ENCODE data around the gene CCDC158. TPM values are rescaled to one million over a fixed set of nuclear protein-coding genes. Genes with fewer than 3 reads are reported as not detected.
"Not testable (repeated sequence)": the region's sequence is repeated elsewhere in the genome, so short reads cannot be mapped to it uniquely, and the experiment has no call there.

CCDC158 gene
- total RNA-seq, 2 donors from 2014 or later = not detected

DNA sequence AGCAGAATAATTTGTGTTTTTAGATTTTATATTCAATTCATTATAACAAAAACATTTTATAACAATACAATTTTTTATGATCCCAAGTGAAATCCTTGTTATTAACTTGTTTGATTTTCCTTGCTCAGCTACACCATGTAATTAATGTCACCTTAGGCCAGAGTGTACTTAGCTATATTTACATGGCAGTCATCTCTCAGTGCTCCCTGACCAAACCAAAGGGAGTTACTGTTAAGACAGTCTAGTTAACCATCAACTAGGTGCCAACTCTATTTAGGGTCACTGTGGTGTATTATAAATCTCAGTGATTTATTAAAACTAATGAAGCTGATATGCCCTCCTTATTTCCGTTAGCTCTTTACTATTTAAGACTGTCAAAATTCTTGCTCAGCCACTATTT, 44.4 kb downstream of the CCDC158 start:
- Mint-ChIP-seq H3K27me3 (ENCODE audit: low read depth) (no peaks in the 10 kb centered on the region), H3K4me3 (no peak overlapping the region), H3K4me1 (ENCODE audit: low read depth) (no peaks in the 10 kb centered on the region), H3K9me3 (no peaks in the 10 kb centered on the region), H3K36me3 (ENCODE audit: insufficient read depth in 2 of 2) (no peaks in the 10 kb centered on the region), H3K27ac (no peak overlapping the region)
- no peak for DNase-seq
- no peak for ATAC-seq (replicated peaks in 1 of 2)

DNA sequence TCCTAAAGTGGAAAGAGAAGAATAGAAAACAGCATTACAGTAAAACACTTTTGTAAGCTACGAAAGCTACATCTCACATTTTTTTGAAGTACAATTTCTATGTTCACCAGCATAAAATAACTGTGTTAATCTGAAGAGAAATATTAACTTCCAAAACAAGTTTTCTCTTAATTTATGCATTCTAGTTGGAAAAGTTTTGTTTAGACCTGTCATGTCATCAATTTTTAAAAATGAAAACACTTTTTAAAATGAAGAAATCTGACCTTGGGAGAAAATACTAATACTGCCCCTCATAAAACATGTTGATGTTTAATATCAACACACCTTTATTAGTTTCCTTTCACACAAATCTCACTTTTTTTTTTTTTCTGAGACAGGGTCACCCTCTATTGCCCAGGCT, 45.2 kb downstream of the CCDC158 start:
- no peaks in the 10 kb centered on the region for H3K27me3 Mint-ChIP-seq (ENCODE audit: low read depth)
- no peaks in the 10 kb centered on the region for H3K9me3 Mint-ChIP-seq
- no peak overlapping the region for H3K27ac Mint-ChIP-seq
- ATAC-seq (replicated peaks in 1 of 2) = no peak
- no peaks in the 10 kb centered on the region for H3K4me1 Mint-ChIP-seq (ENCODE audit: low read depth)
- no peak overlapping the region for H3K4me3 Mint-ChIP-seq
- H3K36me3 Mint-ChIP-seq (ENCODE audit: insufficient read depth in 2 of 2) = no peaks in the 10 kb centered on the region
- no peak for DNase-seq

DNA sequence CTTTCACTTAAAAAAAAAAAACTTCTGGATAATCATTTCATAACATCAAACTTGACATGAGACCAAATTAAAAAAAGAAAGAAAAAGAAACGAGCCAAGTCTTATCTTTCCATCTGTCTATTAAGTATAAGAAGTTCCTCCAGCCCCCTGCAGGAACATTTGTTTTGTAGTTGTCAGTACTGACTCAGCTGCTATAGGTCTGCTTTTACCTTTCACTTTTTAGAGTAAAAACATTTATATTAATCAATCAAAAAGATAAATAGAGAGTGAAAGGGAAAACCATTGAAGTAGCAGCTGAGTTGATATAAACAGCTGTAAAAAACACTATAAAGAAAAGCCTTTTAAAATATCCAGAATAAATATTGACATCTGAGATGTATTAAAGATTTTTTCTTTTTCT, 46.1 kb downstream of the CCDC158 start:
- Mint-ChIP-seq H3K4me1 (ENCODE audit: low read depth) (no peaks in the 10 kb centered on the region), H3K36me3 (ENCODE audit: insufficient read depth in 2 of 2) (no peaks in the 10 kb centered on the region), H3K4me3 (no peak overlapping the region), H3K27me3 (ENCODE audit: low read depth) (no peaks in the 10 kb centered on the region), H3K9me3 (no peaks in the 10 kb centered on the region), H3K27ac (no peak overlapping the region)
- DNase-seq = no peak
- no peak for ATAC-seq (replicated peaks in 1 of 2)

DNA sequence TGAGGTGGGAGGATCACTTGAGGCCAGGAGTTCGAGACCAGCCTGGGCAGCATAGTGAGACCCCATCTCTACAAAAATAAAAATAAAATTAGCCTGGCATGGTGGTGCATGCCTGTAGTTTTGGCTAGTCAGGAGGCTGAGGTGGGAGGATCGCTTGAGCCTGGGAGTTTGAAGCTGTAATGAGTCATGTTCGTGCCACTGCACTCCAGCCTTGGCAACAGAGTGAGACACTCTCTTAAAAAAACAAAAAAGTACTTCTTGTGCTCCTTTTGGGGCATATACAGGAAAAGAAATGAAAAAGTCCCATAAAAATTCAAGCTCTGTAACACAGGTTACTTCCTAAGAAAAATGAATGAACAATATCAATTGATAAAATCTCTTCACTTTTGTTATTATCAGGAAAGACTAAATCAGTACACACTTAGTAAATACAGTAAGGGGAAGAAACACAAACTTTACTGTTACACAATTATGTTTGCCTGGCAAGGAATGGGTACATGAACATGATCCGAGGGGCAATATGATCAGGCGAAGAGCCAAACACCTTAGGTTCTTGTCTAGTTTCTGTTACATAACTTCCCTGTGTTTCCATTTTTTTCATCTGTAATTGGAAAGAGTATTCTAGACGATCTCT, 46.9 kb downstream of the CCDC158 start:
- Mint-ChIP-seq H3K27ac (no peak overlapping the region), H3K27me3 (ENCODE audit: low read depth) (no peaks in the 10 kb centered on the region), H3K4me1 (ENCODE audit: low read depth) (no peaks in the 10 kb centered on the region), H3K4me3 (no peak overlapping the region), H3K9me3 (no peaks in the 10 kb centered on the region), H3K36me3 (ENCODE audit: insufficient read depth in 2 of 2) (no peaks in the 10 kb centered on the region)
- DNase-seq (no peak), ATAC-seq (replicated peaks in 1 of 2) (no peak)

DNA sequence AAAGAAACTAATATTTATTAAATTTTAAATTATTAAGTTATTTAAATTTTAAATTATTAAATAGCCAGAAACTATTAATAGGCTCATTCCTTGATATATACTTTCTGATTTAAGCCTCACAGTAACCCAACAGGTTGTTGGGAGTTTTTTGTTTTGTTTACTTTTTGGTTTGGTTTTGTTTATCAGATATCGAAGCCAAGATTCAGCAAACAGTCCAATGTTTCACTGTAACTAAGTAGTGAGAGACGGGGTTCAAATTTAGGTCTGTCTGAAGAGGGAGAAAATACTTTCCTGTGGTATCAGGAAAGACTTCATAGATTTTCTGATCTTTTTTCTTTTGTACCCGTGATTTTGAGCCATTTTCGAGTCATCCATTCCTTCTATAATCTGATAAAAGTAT, 54.2 kb downstream of the CCDC158 start:
- Mint-ChIP-seq H3K4me1 (ENCODE audit: low read depth) (peaks cover 12% of the 10 kb centered on the region), H3K27me3 (ENCODE audit: low read depth) (peaks cover 18% of the 10 kb centered on the region), H3K27ac (no peak overlapping the region), H3K4me3 (no peak overlapping the region), H3K9me3 (no peaks in the 10 kb centered on the region), H3K36me3 (ENCODE audit: insufficient read depth in 2 of 2) (no peaks in the 10 kb centered on the region)
- DNase-seq (no peak), ATAC-seq (replicated peaks in 1 of 2) (no peak)

DNA sequence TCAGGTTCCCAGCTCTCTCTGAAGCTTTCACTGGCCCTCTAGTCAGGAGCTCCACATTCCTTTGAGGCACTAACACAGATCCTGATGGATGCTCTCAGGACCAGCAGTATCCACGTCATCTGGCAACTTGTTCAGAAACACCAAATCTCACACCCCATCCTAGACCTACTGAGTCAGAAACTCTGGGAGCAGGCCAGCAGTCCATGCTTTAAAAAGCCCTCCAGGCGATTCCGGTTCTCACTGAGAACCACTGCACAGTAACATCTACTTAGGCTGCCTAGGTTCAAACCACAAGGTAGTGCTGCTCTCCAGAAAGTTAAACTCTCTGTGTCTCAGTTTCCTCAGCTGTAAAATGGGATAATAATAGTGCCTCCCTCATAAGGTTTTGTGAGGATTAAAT, 55.3 kb downstream of the CCDC158 start:
- no peak overlapping the region for H3K27ac Mint-ChIP-seq
- H3K4me1 Mint-ChIP-seq (ENCODE audit: low read depth) = peaks cover 12% of the 10 kb centered on the region
- H3K9me3 Mint-ChIP-seq = peaks cover 2 to 4% of the 10 kb centered on the region in 2 donors
- no peak overlapping the region for H3K4me3 Mint-ChIP-seq
- no peak for ATAC-seq (replicated peaks in 1 of 2)
- peaks cover 18% of the 10 kb centered on the region for H3K27me3 Mint-ChIP-seq (ENCODE audit: low read depth)
- no peak for DNase-seq
- H3K36me3 Mint-ChIP-seq (ENCODE audit: insufficient read depth in 2 of 2) = peaks cover 2 to 3% of the 10 kb centered on the region in 2 donors

DNA sequence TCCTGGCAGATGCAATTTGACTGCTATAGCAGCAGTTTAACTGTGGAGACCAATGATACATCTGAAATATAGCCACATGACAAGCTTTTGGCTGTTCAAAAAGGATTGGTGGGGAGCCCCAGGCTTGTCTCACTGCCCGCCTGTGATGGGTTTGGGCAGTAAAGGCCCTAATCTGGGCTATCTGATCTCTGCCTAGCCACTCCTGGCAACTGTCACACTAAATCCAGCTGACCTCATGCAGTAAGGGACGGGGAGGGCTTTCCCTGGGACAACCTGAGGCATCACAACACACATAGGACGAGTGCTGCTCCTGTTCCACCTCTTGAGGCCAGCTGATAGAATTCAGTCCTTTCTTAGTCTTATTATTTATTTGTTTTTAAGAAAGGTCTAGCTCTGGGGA, 56.2 kb downstream of the CCDC158 start:
- peaks cover 18% of the 10 kb centered on the region for H3K27me3 Mint-ChIP-seq (ENCODE audit: low read depth)
- peaks cover 2 to 3% of the 10 kb centered on the region in 2 donors for H3K36me3 Mint-ChIP-seq (ENCODE audit: insufficient read depth in 2 of 2)
- DNase-seq (no peak), ATAC-seq (replicated peaks in 1 of 2) (no peak)
- no peak overlapping the region for H3K4me3 Mint-ChIP-seq
- H3K27ac Mint-ChIP-seq = no peak overlapping the region
- H3K4me1 Mint-ChIP-seq (ENCODE audit: low read depth) = peaks cover 12% of the 10 kb centered on the region
- H3K9me3 Mint-ChIP-seq = peaks cover 2 to 5% of the 10 kb centered on the region in 2 donors

DNA sequence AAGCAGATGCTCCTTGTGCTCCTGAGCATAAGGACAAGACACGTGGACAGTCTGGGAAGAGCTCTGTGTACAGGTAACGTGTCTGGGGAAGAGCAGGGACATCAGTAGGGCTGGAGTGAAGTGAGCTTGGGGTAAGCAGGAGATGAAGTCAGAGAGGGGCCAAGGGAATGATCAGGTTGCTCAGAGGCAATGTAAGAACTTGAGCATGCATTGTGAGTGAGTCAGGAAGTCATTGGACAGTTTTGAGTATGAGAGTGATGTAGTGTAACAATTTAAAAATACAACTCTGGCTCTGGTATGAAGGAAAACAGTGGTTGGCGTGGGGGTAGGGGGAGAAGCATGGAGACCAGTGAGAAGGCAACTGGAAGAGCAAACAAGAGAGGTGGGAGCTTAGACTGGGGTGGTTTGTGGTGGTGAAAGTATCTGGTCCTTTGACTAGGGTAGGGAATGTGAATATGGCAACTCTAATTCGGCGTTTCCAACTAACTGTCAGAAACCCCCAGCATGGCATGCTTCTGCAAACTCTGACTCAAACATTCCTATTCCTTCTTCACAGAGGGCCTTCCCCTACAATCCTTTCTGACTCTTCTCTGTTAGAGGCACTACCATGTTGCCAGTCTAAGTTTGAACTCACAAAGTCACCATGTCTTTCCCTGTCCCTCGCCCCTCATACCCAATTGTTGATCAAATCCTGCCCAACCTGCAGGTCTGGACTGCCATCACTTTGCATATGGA, 57.2 kb downstream of the CCDC158 start:
- Mint-ChIP-seq H3K27ac (no peak overlapping the region), H3K4me3 (no peak overlapping the region), H3K4me1 (ENCODE audit: low read depth) (peaks cover 12% of the 10 kb centered on the region), H3K9me3 (peaks cover 11 to 12% of the 10 kb centered on the region in 2 donors), H3K36me3 (ENCODE audit: insufficient read depth in 2 of 2) (peaks cover 8 to 12% of the 10 kb centered on the region in 2 donors), H3K27me3 (ENCODE audit: low read depth) (peaks cover 18% of the 10 kb centered on the region)
- DNase-seq (no peak), ATAC-seq (replicated peaks in 1 of 2) (peak; percentile 40 to 51)

DNA sequence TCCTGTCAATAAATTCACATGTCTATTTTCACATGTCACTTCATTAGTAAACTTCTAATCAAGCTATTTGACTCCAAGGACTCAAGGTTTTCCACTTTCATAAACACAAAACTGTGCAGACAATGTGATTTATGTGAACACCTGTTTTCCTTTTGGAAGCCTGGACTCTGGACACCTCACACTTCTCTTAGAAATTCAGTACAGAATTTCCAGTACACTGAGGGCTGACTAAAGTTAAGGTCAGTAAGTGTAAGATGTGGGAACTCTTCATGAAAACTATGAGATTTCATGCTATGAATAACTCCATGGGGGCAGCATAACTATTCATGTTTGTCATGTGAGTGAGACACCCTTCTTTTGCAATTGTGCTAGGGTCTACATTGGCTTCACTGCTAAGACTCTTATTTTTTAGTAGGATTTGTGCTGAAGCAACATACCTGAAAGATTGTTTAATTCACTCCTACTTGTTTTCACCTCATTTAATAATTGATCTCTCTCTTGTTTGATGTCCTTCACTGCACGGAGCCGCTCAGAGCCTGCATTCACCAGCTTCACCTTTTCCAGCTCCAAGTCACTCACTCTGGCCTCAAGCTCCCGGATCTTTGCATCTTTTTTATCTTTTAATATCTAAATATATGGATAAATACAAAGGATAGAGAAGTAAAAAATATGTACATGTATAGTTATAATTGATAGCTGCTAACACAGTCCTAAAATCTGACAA, 59.1 kb downstream of the CCDC158 start:
- Mint-ChIP-seq H3K36me3 (ENCODE audit: insufficient read depth in 2 of 2) (peaks cover 12 to 19% of the 10 kb centered on the region in 2 donors), H3K4me3 (no peak overlapping the region), H3K9me3 (peaks cover 19 to 21% of the 10 kb centered on the region in 2 donors)

DNA sequence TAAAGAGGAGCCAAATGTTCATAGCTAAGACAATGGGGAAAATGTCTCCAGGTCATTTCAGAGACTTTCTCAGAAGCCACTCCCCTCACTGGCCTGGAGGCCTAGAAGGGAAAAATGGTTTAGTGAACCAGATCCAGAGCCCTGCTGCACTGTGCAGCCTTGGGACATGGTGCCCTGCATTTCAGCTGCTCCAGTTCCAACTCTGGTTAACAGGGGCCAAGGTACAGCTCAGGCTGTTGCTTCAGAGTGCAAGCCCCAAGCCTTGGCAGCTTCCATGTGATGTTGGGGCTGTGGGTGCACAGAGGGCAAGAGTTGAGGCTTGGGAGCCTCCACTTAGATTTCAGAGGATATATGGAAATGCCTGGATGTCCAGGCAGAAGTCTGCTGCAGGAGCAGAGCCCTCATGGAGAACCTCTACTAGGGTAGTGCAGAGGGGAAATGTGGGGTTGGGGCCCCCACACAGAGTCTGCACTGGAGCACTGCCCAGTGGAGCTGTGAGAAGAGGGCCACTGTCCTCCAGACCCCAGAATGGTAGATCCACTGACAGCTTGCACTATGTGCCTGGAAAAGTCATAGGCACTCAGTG, 61.0 kb downstream of the CCDC158 start:
- peaks cover 12 to 19% of the 10 kb centered on the region in 2 donors for H3K36me3 Mint-ChIP-seq (ENCODE audit: insufficient read depth in 2 of 2)
- DNase-seq; H3K27me3 Mint-ChIP-seq (ENCODE audit: low read depth); H3K27ac Mint-ChIP-seq; ATAC-seq (replicated peaks in 1 of 2); H3K4me3 Mint-ChIP-seq: not testable (repeated sequence)
- peaks cover 19 to 21% of the 10 kb centered on the region in 2 donors for H3K9me3 Mint-ChIP-seq
- H3K4me1 Mint-ChIP-seq (ENCODE audit: low read depth) = peaks cover 15% of the 10 kb centered on the region

More for the DNA sequence above, 59.1 kb downstream of the CCDC158 start:
- peaks cover 8% of the 10 kb centered on the region for H3K27me3 Mint-ChIP-seq (ENCODE audit: low read depth)
- H3K27ac Mint-ChIP-seq = no peak overlapping the region
- DNase-seq = no peak
- no peak for ATAC-seq (replicated peaks in 1 of 2)
- H3K4me1 Mint-ChIP-seq (ENCODE audit: low read depth) = peaks cover 12% of the 10 kb centered on the region

DNA sequence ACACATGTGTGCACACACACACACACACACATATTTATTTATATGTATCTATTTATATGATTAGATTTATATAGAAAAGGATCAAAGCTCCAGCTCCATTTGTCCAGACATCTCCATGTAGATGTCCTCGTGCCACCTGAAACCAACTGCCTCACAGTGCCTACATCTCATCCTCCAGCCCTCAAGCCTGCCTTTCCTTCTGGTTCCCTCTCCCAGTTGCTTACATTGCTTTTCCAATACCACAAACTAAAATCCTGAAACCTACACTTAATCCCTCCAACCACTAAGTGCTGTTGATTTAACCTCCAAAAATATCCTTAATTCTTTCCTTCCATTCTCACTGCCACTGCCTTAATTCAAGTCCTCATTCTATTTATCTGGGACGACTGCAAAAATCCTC, 63.0 kb downstream of the CCDC158 start:
- Mint-ChIP-seq H3K27me3 (ENCODE audit: low read depth) (peaks cover 5% of the 10 kb centered on the region), H3K9me3 (peaks cover 19 to 21% of the 10 kb centered on the region in 2 donors), H3K36me3 (ENCODE audit: insufficient read depth in 2 of 2) (peaks cover 12 to 19% of the 10 kb centered on the region in 2 donors), H3K27ac (no peak overlapping the region), H3K4me3 (no peak overlapping the region), H3K4me1 (ENCODE audit: low read depth) (peaks cover 10% of the 10 kb centered on the region)
- no peak for DNase-seq
- no peak for ATAC-seq (replicated peaks in 1 of 2)

DNA sequence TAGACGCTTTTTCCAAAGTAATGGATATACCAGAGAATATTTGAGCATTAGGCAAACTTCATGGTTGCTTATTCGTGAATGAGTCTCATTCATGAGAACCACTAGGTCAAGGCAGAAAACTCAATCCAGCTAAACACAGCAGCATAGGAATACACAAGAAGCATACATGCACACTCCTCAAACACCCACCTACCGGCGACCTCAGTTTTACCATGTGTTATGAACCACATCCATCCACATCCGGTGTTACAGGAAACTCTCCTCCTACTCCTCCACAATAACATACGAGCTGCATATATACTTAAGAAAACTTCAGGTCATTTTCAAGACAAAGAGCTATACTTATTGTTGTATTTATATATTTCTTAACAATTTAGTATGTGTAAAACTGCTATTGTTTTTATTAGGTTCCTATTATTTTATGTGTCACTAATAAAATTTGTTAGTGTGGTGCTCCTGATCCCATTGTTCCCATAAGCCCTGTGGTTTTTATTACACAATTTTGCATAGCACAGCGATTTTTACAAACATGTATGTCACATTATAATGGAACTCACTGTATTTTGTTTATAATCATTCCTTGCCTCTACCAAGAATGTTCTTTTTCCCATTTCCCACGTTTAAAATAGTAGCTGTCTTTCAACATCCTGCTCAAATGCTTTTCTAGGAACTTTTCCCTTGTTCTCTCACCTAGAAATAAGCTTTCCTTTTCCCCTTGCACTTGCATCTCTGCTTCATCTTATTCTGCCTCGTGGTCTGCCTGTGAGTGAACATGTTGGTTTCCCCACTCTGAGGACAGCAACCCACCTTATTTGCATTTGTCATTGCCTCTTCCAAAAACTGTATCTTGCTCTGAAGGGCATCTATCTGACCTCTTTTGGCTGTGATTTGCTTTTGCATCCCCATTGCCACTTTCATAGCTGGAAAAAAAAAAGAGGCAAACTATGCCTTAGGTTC, 66.1 kb downstream of the CCDC158 start:
- peak overlapping the region; percentile 6 to 18 for H3K4me3 Mint-ChIP-seq

More for the DNA sequence above, 66.1 kb downstream of the CCDC158 start:
- Mint-ChIP-seq H3K27ac (no peak overlapping the region), H3K9me3 (peaks cover 14 to 20% of the 10 kb centered on the region in 2 donors), H3K36me3 (ENCODE audit: insufficient read depth in 2 of 2) (peaks cover 9 to 17% of the 10 kb centered on the region in 2 donors), H3K27me3 (ENCODE audit: low read depth) (peaks cover 5% of the 10 kb centered on the region), H3K4me1 (ENCODE audit: low read depth) (peaks cover 10% of the 10 kb centered on the region)
- DNase-seq (peak; percentile 19 to 41), ATAC-seq (replicated peaks in 1 of 2) (peak; percentile 62 to 77)

Data from activated T-cell treated with anti-CD3 and anti-CD28 coated beads, Interleukin-2, amount 50 U/mL, for 72 hours (primary cell).